Vagina (tissue), 2 donors: ENCODE data around the gene THAP9.

Source experiments
- CTCF ChIP-seq, 3 experiments: fragments of 450-650 bp in 2 of 3; fragments of 200-600 bp in 1 of 3; sonication (generic) in 1 of 3; IDR thresholded peaks; one replicate each; pipeline ENCODE4 v1.5.1; 2017 to 2019; ENCODE audit warnings: antibody characterized with exemption in 3 of 3, mild to moderate bottlenecking in 2 of 3, moderate library complexity in 2 of 3
- POLR2A ChIP-seq, 2 donors: fragments of 450-650 bp; IDR thresholded peaks; one replicate each; pipeline ENCODE4 v1.6.1; 2017; ENCODE audit warnings: antibody characterized with exemption in 2 of 2, mild to moderate bottlenecking in 2 of 2, moderate library complexity in 2 of 2
- POLR2AphosphoS5 ChIP-seq, 2 donors: sonication (generic); formaldehyde crosslinking; IDR thresholded peaks; one replicate each; pipeline ENCODE4 v1.9.0; 2017; ENCODE audit warnings: antibody characterized with exemption in 2 of 2, mild to moderate bottlenecking in 2 of 2, low read depth in 1 of 2; ENCODE audit not compliant: insufficient read depth in 1 of 2

DNA sequence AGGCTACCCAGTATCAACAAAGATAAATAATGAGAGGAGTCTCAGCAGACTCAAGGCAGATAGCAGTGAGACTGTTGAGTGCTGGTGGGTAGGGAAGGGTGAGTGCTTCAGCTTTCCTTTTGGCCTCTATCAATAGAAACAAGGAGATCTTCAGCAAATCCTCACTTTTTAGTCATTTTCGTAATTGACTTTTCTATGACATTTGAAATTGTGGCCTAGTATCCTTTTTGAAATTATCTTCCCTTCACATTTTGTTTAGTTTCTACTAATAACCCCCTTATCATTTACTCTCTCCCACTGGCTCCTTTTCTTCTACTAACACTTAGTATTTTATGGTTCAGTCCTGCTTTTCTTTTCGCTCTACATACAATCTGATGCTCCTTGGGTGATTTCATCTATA is 65.2 kb downstream of the THAP9 start:
- TF ChIP-seq CTCF (IDR thresholded peaks at IDR 0.05) (no peak), POLR2A (IDR thresholded peaks at IDR 0.05) (no peak), POLR2AphosphoS5 (IDR thresholded peaks at IDR 0.05; ENCODE audit: insufficient read depth in 1 of 2, low read depth in 1 of 2) (no peak)
